ENCODE measurements around the gene C19orf47. TPM values are rescaled to one million over a fixed set of nuclear protein-coding genes. Genes with fewer than 3 reads are reported as not detected.

Gene C19orf47
- total and polyA plus RNA-seq, 2 donors (not counting 3 experiments of a cell fraction or from before 2014, with no cell fraction given), result 16.4 to 27.0 TPM

- POLR2A ChIA-PET, result no interaction called here
- no peak for TF ChIP-seq POLR2A (IDR thresholded peaks at IDR 0.05; ENCODE audit: low read depth, low read length)
- TF ChIP-seq EZH2 (IDR thresholded peaks at IDR 0.05; ENCODE audit: borderline replicate concordance, low read depth, low read length, severe bottlenecking), result no peak
- TF ChIP-seq POLR2AphosphoS5 (IDR thresholded peaks at IDR 0.05; ENCODE audit: insufficient read depth, low read depth, low read length), result no peak
- TF ChIP-seq FOS (IDR thresholded peaks at IDR 0.05; ENCODE audit: borderline replicate concordance, insufficient read depth, low read length), result no peak
- TF ChIP-seq JUN (IDR thresholded peaks at IDR 0.05; ENCODE audit: borderline replicate concordance, insufficient read depth, insufficient read length, low read depth), result no peak
- TF ChIP-seq MYC (IDR thresholded peaks at IDR 0.05; ENCODE audit: low read depth, low read length), result no peak
- TF ChIP-seq MAX (IDR thresholded peaks at IDR 0.05; ENCODE audit: insufficient read depth, insufficient read length), result no peak
- no peak for TF ChIP-seq GATA2 (IDR thresholded peaks at IDR 0.05; ENCODE audit: insufficient read depth, insufficient read length, low read depth, low read length)
- no peak for TF ChIP-seq CTCF (IDR thresholded peaks at IDR 0.05; ENCODE audit: extremely low read depth in 1 of 2, insufficient read depth in 1 of 2, low read depth in 1 of 2, low read length in 2 of 2)
- H3K9me1 ChIP-seq (replicated peaks; ENCODE audit: control insufficient read depth, extremely low read depth, insufficient read depth, low read length), result no peaks in the 10 kb centered on the region
Observed at GRCh38 chr19:40303765-40304164, 44.4 kb downstream of the C19orf47 start.

More at GRCh38 chr19:40303765-40304164, 44.4 kb downstream of the C19orf47 start:
- Histone ChIP-seq H3K4me2 (ENCODE audit: insufficient read depth, low read length) (no peak overlapping the region), H3K27me3 (ENCODE audit: control insufficient read depth in 2 of 2, insufficient read depth in 2 of 2, low read length in 2 of 2) (no peaks in the 10 kb centered on the region), H4K20me1 (replicated peaks; ENCODE audit: control insufficient read depth, extremely low read depth, insufficient read depth, low read length) (no peaks in the 10 kb centered on the region), H3K79me2 (ENCODE audit: control insufficient read depth, insufficient read depth, low read length) (no peaks in the 10 kb centered on the region), H3K9me3 (replicated peaks; ENCODE audit: control insufficient read depth, insufficient read depth, low read length) (no peaks in the 10 kb centered on the region), H3K4me1 (ENCODE audit: control insufficient read depth, extremely low read depth, insufficient read depth, low read length) (no peaks in the 10 kb centered on the region), H3K27ac (ENCODE audit: insufficient read depth, low read depth, low read length) (no peak overlapping the region), H3K9ac (replicated peaks; ENCODE audit: extremely low read depth, insufficient read depth, low read length) (no peak overlapping the region), H3K36me3 (ENCODE audit: control insufficient read depth in 2 of 2, extremely low read depth in 1 of 2, insufficient read depth in 2 of 2, low read length in 2 of 2) (no peaks in the 10 kb centered on the region), H2AFZ (ENCODE audit: low read depth, low read length) (no peak overlapping the region), H3K4me3 (replicated peaks in 1 of 3; ENCODE audit: insufficient read depth in 1 of 3, low read depth in 1 of 3, low read length in 3 of 3) (no peak overlapping the region)
- FAIRE-seq (no peak), DNase-seq (ENCODE audit: low read depth, low spot score) (no peak)
- intact Hi-C loops (cut with micrococcal nuclease) (no loop called here), dilution Hi-C loops (cut with MboI; ENCODE audit: extremely low pct_ligation_motif_present, low sequenced_read_pairs) (no loop called here)
- CTCF ChIA-PET, result interaction anchor here (0.9 to 2.4 kb wide), 5 partner anchors 35 to 331 kb away, joined by 3 to 35 read pairs (median 13); no protein-coding TSS in a partner anchor
- BruUV-seq (replicated peaks), result no TSS peak

Data from endothelial cell of umbilical vein (primary cell).